Myometrial cell (primary cell): ENCODE measurements around the gene IMMP2L. TPM values are rescaled to one million over a fixed set of nuclear protein-coding genes. Genes with fewer than 3 reads are reported as not detected.

ENCODE experiments used
- total RNA-seq: library from RNA; depleted of rRNA; stranded (reverse); fragments of >200 nt; gene quantifications from 2 replicates; pipeline ENCODE4 v1.2.3, GENCODE V29; 2015

IMMP2L gene
- 4.6 and 11.2 TPM in 2 replicates for total RNA-seq

DNA sequence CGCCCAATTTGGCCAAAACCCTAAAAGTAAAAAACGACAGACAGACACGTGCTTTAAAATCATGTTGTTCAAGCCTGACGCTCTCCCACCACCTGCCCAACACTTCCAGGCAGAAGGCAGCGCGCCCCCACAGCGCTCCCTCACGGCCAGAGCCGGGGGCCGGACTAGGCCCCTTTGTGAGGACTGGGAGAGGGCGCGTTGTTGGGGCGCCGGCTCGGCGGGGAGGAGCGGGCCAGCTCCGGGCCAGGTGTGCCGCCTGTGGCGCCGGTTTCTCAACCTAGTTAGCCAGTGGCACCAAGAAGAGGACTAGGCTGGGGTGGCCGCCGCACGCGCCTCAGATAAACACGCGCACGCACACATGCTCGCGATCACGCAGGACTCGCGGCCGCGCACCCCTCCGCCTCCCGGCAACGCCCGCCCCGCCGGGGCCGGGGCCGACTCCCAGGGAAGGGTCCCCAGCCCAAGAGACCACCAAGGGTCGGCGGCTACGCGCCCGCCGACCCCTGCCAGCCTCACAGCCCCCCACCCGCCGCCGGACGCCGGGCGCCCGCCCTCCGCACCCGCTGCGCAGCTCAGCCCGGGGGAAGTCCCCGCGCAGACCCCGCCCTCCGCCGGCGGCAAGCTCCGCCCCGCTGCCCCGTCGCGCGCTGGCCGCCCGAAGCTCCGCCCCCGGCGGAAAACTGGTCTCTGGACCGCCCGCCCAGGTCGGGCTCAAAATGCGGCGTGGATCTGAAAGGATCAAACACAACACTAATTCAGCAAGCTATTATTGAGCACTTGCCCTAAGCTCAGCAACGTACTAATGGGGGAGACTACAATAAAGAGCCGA lies at the start of gene IMMP2L:
Gene IMMP2L (minus strand): TSS at position 589 of the 829 bp plus-strand sequence.

DNA sequence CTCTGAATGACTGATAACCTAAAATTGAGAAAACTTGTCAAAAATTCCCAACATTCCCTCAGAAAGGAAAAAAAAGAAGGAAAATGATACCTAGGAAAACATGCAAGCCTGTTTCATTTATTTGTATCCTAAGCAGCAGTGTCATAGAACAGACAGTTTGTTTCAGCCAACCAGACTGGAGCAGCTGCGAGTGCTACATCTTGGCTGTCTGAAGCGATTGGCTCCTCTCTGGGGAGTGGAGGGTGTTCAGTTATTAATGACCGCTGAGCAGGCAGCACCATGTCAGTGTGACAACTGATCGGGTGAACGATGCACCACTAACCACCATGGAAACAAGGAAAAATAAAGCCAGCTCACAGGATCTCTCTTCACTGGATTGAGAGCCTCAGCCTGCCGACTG lies 471.4 kb downstream of the IMMP2L start, which contains the start of gene LRRN3:
Gene LRRN3 (plus strand): TSS at position 282 of the 400 bp plus-strand sequence. CDS start 31,646 bp downstream, outside the sequence.

